Activated T-helper 2 cell treated with anti-CD3 and anti-CD28 coated beads, Interferon-gamma antibody, Interleukin-2, Interleukin-4, amounts not matched to agents 10 μg/mL and 5 μg/mL and 100 μg/mL, durations not matched to agents 14 hours and 24 hours and 36 hours (primary cell): ENCODE data around the gene LDB3. TPM values are rescaled to one million over a fixed set of nuclear protein-coding genes. Genes with fewer than 3 reads are reported as not detected.
"Not testable (repeated sequence)": the region's sequence is repeated elsewhere in the genome, so short reads cannot be mapped to it uniquely, and the experiment has no call there.

ENCODE experiments used
- DNase-seq: peaks from one replicate; pipeline ENCODE4 v3.0.0; 2021; ENCODE audit warnings: low spot score
- H3K27ac Mint-ChIP-seq: one replicate; pipeline ENCODE4 v1.8.0; 2021; ENCODE audit warnings: mixed read lengths
- H3K27me3 Mint-ChIP-seq: one replicate; pipeline ENCODE4 v1.8.0; 2021; ENCODE audit warnings: low read depth, mixed read lengths
- H3K36me3 Mint-ChIP-seq: one replicate; pipeline ENCODE4 v1.8.0; 2021; ENCODE audit warnings: low read depth, mixed read lengths
- H3K4me1 Mint-ChIP-seq: one replicate; pipeline ENCODE4 v1.8.0; 2021; ENCODE audit warnings: low read depth, mixed read lengths
- H3K4me3 Mint-ChIP-seq: one replicate; pipeline ENCODE4 v1.8.0; 2021; ENCODE audit warnings: low read depth, mild to moderate bottlenecking, moderate library complexity, mixed read lengths
- H3K9me3 Mint-ChIP-seq: one replicate; pipeline ENCODE4 v1.8.0; 2021; ENCODE audit warnings: mixed read lengths
- intact Hi-C: fragments of 100-400 bp; cut with micrococcal nuclease; formaldehyde crosslinking; loops from one replicate; pipeline ENCODE4 v1.15.1; 2023
- total RNA-seq: library from RNA; stranded (reverse); gene quantifications from 2 replicates; pipeline ENCODE4 v1.2.3, GENCODE V29; 2022

LDB3 gene
- 0.05 TPM in 1 of 2 replicates, not detected in the other for total RNA-seq

GRCh38 chr10:86668297-86669165 is at the start of gene LDB3:
TSS of gene LDB3 (plus strand) at chr10:86668511. CDS start at chr10:86668692, 181 bp downstream.
- no peak within 1 kb of the TSS for H3K27ac Mint-ChIP-seq
- H3K36me3 Mint-ChIP-seq = no peaks in the 10 kb centered on the region
- no peak within 1 kb of the TSS for H3K4me3 Mint-ChIP-seq
- no peaks in the 10 kb centered on the region for H3K27me3 Mint-ChIP-seq
- H3K4me1 Mint-ChIP-seq = no peaks in the 10 kb centered on the region
- intact Hi-C loops = no loop called here
- H3K9me3 Mint-ChIP-seq = no peaks in the 10 kb centered on the region
- DNase-seq = no peak

DNA sequence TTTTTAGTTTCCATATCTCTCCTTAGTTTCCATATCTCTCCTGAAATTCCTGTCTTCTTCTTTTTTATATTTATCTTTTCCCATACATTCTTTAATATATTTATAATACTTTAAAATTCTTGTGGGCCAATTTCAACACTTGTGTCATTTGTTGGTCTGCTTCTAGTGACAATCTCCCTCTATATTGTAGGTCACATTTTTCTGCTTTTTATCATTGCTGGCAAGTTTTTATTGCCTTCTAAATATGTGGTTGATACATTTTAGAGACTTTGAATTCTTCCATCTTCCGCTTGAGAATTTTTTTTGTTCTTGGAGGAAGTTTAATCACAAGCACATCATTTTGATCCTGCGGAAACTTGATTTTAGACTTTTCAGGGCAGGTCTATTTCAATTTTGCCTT is 40.0 kb upstream of the LDB3 start:
- H3K27me3 Mint-ChIP-seq = peaks cover 39% of the 10 kb centered on the region
- DNase-seq = no peak
- H3K4me3 Mint-ChIP-seq = no peak overlapping the region
- H3K36me3 Mint-ChIP-seq = no peaks in the 10 kb centered on the region
- no peak overlapping the region for H3K27ac Mint-ChIP-seq
- H3K4me1 Mint-ChIP-seq = no peaks in the 10 kb centered on the region
- intact Hi-C loops = no loop called here
- no peaks in the 10 kb centered on the region for H3K9me3 Mint-ChIP-seq

GRCh38 chr10:86630079-86630478 is 38.2 kb upstream of the LDB3 start:
- no peaks in the 10 kb centered on the region for H3K4me1 Mint-ChIP-seq
- H3K27ac Mint-ChIP-seq = no peak overlapping the region
- no peaks in the 10 kb centered on the region for H3K36me3 Mint-ChIP-seq
- no peaks in the 10 kb centered on the region for H3K9me3 Mint-ChIP-seq
- peaks cover 47% of the 10 kb centered on the region for H3K27me3 Mint-ChIP-seq
- H3K4me3 Mint-ChIP-seq = no peak overlapping the region
- intact Hi-C loops = no loop called here
- no peak for DNase-seq

GRCh38 chr10:86632009-86632800 is 36.1 kb upstream of the LDB3 start:
- DNase-seq = no peak
- Mint-ChIP-seq H3K4me1 (no peaks in the 10 kb centered on the region), H3K36me3 (no peaks in the 10 kb centered on the region), H3K27me3 (peaks cover 46% of the 10 kb centered on the region), H3K9me3 (no peaks in the 10 kb centered on the region), H3K27ac (no peak overlapping the region), H3K4me3 (no peak overlapping the region)
- intact Hi-C loops = no loop called here

DNA sequence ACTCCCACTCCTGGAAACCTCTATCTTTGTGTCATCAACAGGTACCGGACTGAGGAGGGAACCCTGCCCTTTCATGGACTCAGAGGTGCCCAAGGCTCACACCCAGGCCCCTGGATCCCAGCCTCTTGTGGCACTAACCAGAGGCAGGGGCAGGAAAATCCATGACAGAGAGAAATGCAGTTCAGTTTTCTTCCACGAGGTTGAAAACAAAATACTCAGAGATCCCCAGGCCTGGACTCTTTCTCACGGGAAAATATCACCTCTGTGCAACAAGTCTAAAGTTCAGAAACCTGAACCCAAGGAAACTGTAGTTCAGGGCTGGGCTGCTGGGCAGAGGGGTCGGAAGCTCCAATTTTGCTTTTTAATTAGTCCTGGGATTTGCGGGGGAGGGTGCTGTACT is 35.4 kb upstream of the LDB3 start:
- no peaks in the 10 kb centered on the region for H3K9me3 Mint-ChIP-seq
- H3K27ac Mint-ChIP-seq = no peak overlapping the region
- no peak overlapping the region for H3K4me3 Mint-ChIP-seq
- peaks cover 45% of the 10 kb centered on the region for H3K27me3 Mint-ChIP-seq
- H3K36me3 Mint-ChIP-seq = no peaks in the 10 kb centered on the region
- DNase-seq = no peak
- intact Hi-C loops = no loop called here
- H3K4me1 Mint-ChIP-seq = no peaks in the 10 kb centered on the region

DNA sequence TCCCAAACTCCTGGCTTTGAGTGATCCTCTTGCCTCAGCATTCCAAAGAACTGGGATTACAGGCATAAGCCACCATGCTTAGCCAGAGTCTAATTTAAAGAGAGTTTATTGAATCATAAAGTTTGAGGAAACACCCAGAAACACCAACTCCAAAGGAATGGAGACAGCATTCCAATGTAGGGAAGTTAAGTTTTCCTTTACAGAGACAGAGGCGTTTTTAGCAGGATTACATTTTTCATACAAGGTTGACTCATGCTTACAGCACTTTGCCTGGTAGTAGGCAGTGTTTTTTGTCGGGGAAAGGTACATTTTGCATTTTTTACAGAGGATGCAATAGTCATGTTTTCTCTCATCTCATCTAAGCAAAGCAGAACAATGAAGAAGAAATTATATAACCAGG is 32.9 kb upstream of the LDB3 start:
- H3K36me3 Mint-ChIP-seq = no peaks in the 10 kb centered on the region

GRCh38 chr10:86636311-86636710 is 32.0 kb upstream of the LDB3 start:
- intact Hi-C loops = no loop called here
- Mint-ChIP-seq H3K9me3 (no peaks in the 10 kb centered on the region), H3K27ac (no peak overlapping the region), H3K27me3 (peaks cover 46% of the 10 kb centered on the region), H3K4me3 (no peak overlapping the region), H3K36me3 (no peaks in the 10 kb centered on the region), H3K4me1 (no peaks in the 10 kb centered on the region)
- DNase-seq = no peak

More for the DNA sequence above, 32.9 kb upstream of the LDB3 start:
- Mint-ChIP-seq H3K4me3 (no peak overlapping the region), H3K4me1 (no peaks in the 10 kb centered on the region), H3K9me3 (no peaks in the 10 kb centered on the region), H3K27ac (no peak overlapping the region), H3K27me3 (peaks cover 51% of the 10 kb centered on the region)
- intact Hi-C loops = no loop called here
- DNase-seq = no peak

- Mint-ChIP-seq H3K36me3 (no peaks in the 10 kb centered on the region), H3K9me3 (peaks cover 7% of the 10 kb centered on the region), H3K4me1 (peaks cover 10% of the 10 kb centered on the region), H3K27ac (no peak overlapping the region), H3K4me3 (no peak overlapping the region), H3K27me3 (peaks cover 26% of the 10 kb centered on the region)
- intact Hi-C loops = no loop called here
- no peak for DNase-seq
Observed at GRCh38 chr10:86642021-86642420, 26.3 kb upstream of the LDB3 start.

DNA sequence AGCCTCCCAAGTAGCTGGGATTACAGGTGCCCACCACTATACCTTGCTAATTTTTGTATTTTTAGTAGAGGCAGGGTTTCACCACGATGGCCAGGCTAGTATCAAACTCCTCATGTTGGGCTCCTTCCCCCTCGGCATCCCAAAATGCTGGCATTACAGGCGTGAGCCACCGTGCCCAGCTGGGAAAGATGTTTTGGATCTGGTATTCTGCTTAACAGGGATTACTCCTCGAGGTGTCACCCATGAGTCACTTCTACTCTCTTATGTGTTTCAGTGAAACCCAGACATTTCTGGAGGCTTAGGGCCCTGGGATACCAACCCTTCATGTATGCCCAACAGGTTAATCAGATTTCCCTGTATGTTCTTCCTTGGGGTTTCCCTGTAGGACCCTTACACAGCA is 25.8 kb upstream of the LDB3 start:
- peaks cover 7% of the 10 kb centered on the region for H3K9me3 Mint-ChIP-seq
- DNase-seq = no peak
- peaks cover 25% of the 10 kb centered on the region for H3K27me3 Mint-ChIP-seq
- peaks cover 10% of the 10 kb centered on the region for H3K4me1 Mint-ChIP-seq
- no peaks in the 10 kb centered on the region for H3K36me3 Mint-ChIP-seq
- no peak overlapping the region for H3K4me3 Mint-ChIP-seq
- H3K27ac Mint-ChIP-seq = no peak overlapping the region
- intact Hi-C loops = no loop called here

- H3K4me1 Mint-ChIP-seq = peaks cover 10% of the 10 kb centered on the region
Observed at GRCh38 chr10:86644152-86644793, 24.0 kb upstream of the LDB3 start.

DNA sequence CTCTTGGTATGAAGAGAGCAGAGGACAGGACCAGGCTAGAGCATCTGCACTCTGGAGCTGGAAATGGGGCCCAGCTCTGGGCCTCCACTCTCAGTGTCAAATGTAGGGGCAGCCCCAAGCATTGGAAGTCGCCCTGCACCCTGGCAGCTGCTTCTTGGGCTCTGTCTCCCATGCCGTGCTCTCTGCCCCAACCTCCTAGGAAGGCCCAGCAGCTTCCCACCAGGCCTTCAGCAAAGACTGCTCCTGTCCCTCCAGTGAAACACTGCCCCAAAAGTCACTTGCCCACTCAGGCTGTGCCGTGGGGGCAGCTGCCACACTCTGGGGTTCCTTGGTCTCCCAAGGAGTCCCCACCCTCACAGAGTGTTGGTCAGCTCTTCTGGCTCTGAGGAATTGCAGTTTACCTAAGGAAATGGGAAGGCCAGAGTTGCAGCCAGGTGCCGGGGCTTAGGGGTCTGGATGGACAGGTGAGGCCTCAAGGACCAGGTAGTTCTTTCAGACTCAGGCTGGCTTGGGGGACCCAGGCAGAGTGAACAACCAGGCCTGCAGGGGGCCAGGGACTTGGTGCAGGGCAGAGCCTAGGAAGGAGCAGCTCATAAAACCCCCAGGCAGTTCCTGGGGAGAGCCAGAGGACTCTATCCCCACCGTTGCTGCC is 23.4 kb upstream of the LDB3 start:
- peaks cover 10% of the 10 kb centered on the region for H3K4me1 Mint-ChIP-seq
- no peak overlapping the region for H3K4me3 Mint-ChIP-seq
- intact Hi-C loops = no loop called here
- H3K27me3 Mint-ChIP-seq = peaks cover 15% of the 10 kb centered on the region
- peaks cover 7% of the 10 kb centered on the region for H3K9me3 Mint-ChIP-seq
- H3K27ac Mint-ChIP-seq = no peak overlapping the region
- H3K36me3 Mint-ChIP-seq = no peaks in the 10 kb centered on the region
- peak; percentile 6 for DNase-seq

More at GRCh38 chr10:86644152-86644793, 24.0 kb upstream of the LDB3 start:
- peaks cover 7% of the 10 kb centered on the region for H3K9me3 Mint-ChIP-seq
- DNase-seq = no peak
- H3K36me3 Mint-ChIP-seq = no peaks in the 10 kb centered on the region
- intact Hi-C loops = no loop called here
- H3K27me3 Mint-ChIP-seq = peaks cover 17% of the 10 kb centered on the region
- H3K4me3 Mint-ChIP-seq = no peak overlapping the region
- no peak overlapping the region for H3K27ac Mint-ChIP-seq

GRCh38 chr10:86645621-86646165 is 22.6 kb upstream of the LDB3 start:
- H3K9me3 Mint-ChIP-seq, H3K27me3 Mint-ChIP-seq, H3K36me3 Mint-ChIP-seq, H3K4me3 Mint-ChIP-seq, H3K27ac Mint-ChIP-seq, intact Hi-C loops: not testable (repeated sequence)
- peaks cover 10% of the 10 kb centered on the region for H3K4me1 Mint-ChIP-seq
- DNase-seq = peak; percentile 5
